Measurements from ENCODE around the gene GSC.
A peak's percentile ranks its signal among the peaks of the same experiment; 100 is the strongest.

The GSC gene

GRCh38 chr14:94772548-94772947 lies 2.6 kb upstream of the GSC start:
- no peak overlapping the region for H3K27ac ChIP-seq (ENCODE audit: low read depth in 2 of 2, low read length in 2 of 2)

GRCh38 chr14:94771906-94772490 lies 2.1 kb upstream of the GSC start:
- Histone ChIP-seq H3K4me1 (ENCODE audit: control insufficient read depth in 2 of 2, insufficient read depth in 2 of 2, low read length in 2 of 2) (peaks cover 0 to 7% of the 10 kb centered on the region in 2 donors), H3K4me3 (ENCODE audit: low read length in 2 of 2) (no peak overlapping the region), H3K36me3 (ENCODE audit: control insufficient read depth in 2 of 2, insufficient read depth in 2 of 2, low read length in 2 of 2) (no peaks in the 10 kb centered on the region), H3K9me3 (ENCODE audit: control insufficient read depth in 2 of 2, low read length in 2 of 2) (no peaks in the 10 kb centered on the region), H3K27me3 (ENCODE audit: control insufficient read depth in 2 of 2, insufficient read depth in 2 of 2, low read length in 2 of 2) (peaks cover 78 to 80% of the 10 kb centered on the region in 2 donors), H3K9ac (ENCODE audit: low read depth in 1 of 2, low read length in 2 of 2) (no peak overlapping the region), H3K27ac (ENCODE audit: low read depth in 2 of 2, low read length in 2 of 2) (no peak overlapping the region)

More at GRCh38 chr14:94772548-94772947, 2.6 kb upstream of the GSC start:
- no peaks in the 10 kb centered on the region for H3K36me3 ChIP-seq (ENCODE audit: control insufficient read depth in 2 of 2, insufficient read depth in 2 of 2, low read length in 2 of 2)
- H3K9ac ChIP-seq (ENCODE audit: low read depth in 1 of 2, low read length in 2 of 2): no peak overlapping the region
- no peak overlapping the region for H3K4me3 ChIP-seq (ENCODE audit: low read length in 2 of 2)
- H3K27me3 ChIP-seq (ENCODE audit: control insufficient read depth in 2 of 2, insufficient read depth in 2 of 2, low read length in 2 of 2): peaks cover 77 to 79% of the 10 kb centered on the region in 2 donors
- no peaks in the 10 kb centered on the region for H3K9me3 ChIP-seq (ENCODE audit: control insufficient read depth in 2 of 2, low read length in 2 of 2)
- peaks cover 0 to 7% of the 10 kb centered on the region in 2 donors for H3K4me1 ChIP-seq (ENCODE audit: control insufficient read depth in 2 of 2, insufficient read depth in 2 of 2, low read length in 2 of 2)

GRCh38 chr14:94771158-94771905 lies 1.4 kb upstream of the GSC start:
- Histone ChIP-seq H3K9ac (ENCODE audit: low read depth in 1 of 2, low read length in 2 of 2) (no peak overlapping the region), H3K4me3 (ENCODE audit: low read length in 2 of 2) (no peak overlapping the region), H3K36me3 (ENCODE audit: control insufficient read depth in 2 of 2, insufficient read depth in 2 of 2, low read length in 2 of 2) (no peaks in the 10 kb centered on the region), H3K27me3 (ENCODE audit: control insufficient read depth in 2 of 2, insufficient read depth in 2 of 2, low read length in 2 of 2) (peaks cover 79 to 80% of the 10 kb centered on the region in 2 donors), H3K27ac (ENCODE audit: low read depth in 2 of 2, low read length in 2 of 2) (no peak overlapping the region), H3K4me1 (ENCODE audit: control insufficient read depth in 2 of 2, insufficient read depth in 2 of 2, low read length in 2 of 2) (peaks cover 0 to 7% of the 10 kb centered on the region in 2 donors), H3K9me3 (ENCODE audit: control insufficient read depth in 2 of 2, low read length in 2 of 2) (no peaks in the 10 kb centered on the region)

- Histone ChIP-seq H3K4me3 (ENCODE audit: low read length in 2 of 2) (no peak overlapping the region), H3K9ac (ENCODE audit: low read depth in 1 of 2, low read length in 2 of 2) (no peak overlapping the region)
Measured at GRCh38 chr14:94770815-94771157, 873 bp upstream of the GSC start.

GRCh38 chr14:94770251-94770749 lies 387 bp upstream of the GSC start:
- H3K9ac ChIP-seq (ENCODE audit: low read depth in 1 of 2, low read length in 2 of 2): no peak overlapping the region
- H3K27me3 ChIP-seq (ENCODE audit: control insufficient read depth in 2 of 2, insufficient read depth in 2 of 2, low read length in 2 of 2): peaks cover 75 to 77% of the 10 kb centered on the region in 2 donors
- no peaks in the 10 kb centered on the region for H3K9me3 ChIP-seq (ENCODE audit: control insufficient read depth in 2 of 2, low read length in 2 of 2)

More at GRCh38 chr14:94770815-94771157, 873 bp upstream of the GSC start:
- Histone ChIP-seq H3K9me3 (ENCODE audit: control insufficient read depth in 2 of 2, low read length in 2 of 2) (no peaks in the 10 kb centered on the region), H3K36me3 (ENCODE audit: control insufficient read depth in 2 of 2, insufficient read depth in 2 of 2, low read length in 2 of 2) (no peaks in the 10 kb centered on the region), H3K4me1 (ENCODE audit: control insufficient read depth in 2 of 2, insufficient read depth in 2 of 2, low read length in 2 of 2) (peaks cover 0 to 7% of the 10 kb centered on the region in 2 donors), H3K27ac (ENCODE audit: low read depth in 2 of 2, low read length in 2 of 2) (no peak overlapping the region), H3K27me3 (ENCODE audit: control insufficient read depth in 2 of 2, insufficient read depth in 2 of 2, low read length in 2 of 2) (peaks cover 77 to 80% of the 10 kb centered on the region in 2 donors)

GRCh38 chr14:94768521-94769390 lies 1.2 kb downstream of the GSC start:
- Histone ChIP-seq H3K27ac (ENCODE audit: low read depth in 2 of 2, low read length in 2 of 2) (no peak overlapping the region), H3K9ac (ENCODE audit: low read depth in 1 of 2, low read length in 2 of 2) (no peak overlapping the region), H3K27me3 (ENCODE audit: control insufficient read depth in 2 of 2, insufficient read depth in 2 of 2, low read length in 2 of 2) (peaks cover 69 to 72% of the 10 kb centered on the region in 2 donors), H3K4me1 (ENCODE audit: control insufficient read depth in 2 of 2, insufficient read depth in 2 of 2, low read length in 2 of 2) (peaks cover 0 to 7% of the 10 kb centered on the region in 2 donors), H3K9me3 (ENCODE audit: control insufficient read depth in 2 of 2, low read length in 2 of 2) (no peaks in the 10 kb centered on the region), H3K4me3 (ENCODE audit: low read length in 2 of 2) (no peak overlapping the region), H3K36me3 (ENCODE audit: control insufficient read depth in 2 of 2, insufficient read depth in 2 of 2, low read length in 2 of 2) (no peaks in the 10 kb centered on the region)

More at GRCh38 chr14:94770251-94770749, 387 bp upstream of the GSC start:
- H3K4me1 ChIP-seq (ENCODE audit: control insufficient read depth in 2 of 2, insufficient read depth in 2 of 2, low read length in 2 of 2): peaks cover 0 to 7% of the 10 kb centered on the region in 2 donors
- no peak overlapping the region for H3K27ac ChIP-seq (ENCODE audit: low read depth in 2 of 2, low read length in 2 of 2)
- no peaks in the 10 kb centered on the region for H3K36me3 ChIP-seq (ENCODE audit: control insufficient read depth in 2 of 2, insufficient read depth in 2 of 2, low read length in 2 of 2)
- H3K4me3 ChIP-seq (ENCODE audit: low read length in 2 of 2): peak overlapping the region in 1 of 2 donors; percentile 43

GRCh38 chr14:94768141-94768520 lies 1.8 kb downstream of the GSC start:
- Histone ChIP-seq H3K27ac (ENCODE audit: low read depth in 2 of 2, low read length in 2 of 2) (no peak overlapping the region), H3K27me3 (ENCODE audit: control insufficient read depth in 2 of 2, insufficient read depth in 2 of 2, low read length in 2 of 2) (peaks cover 63 to 73% of the 10 kb centered on the region in 2 donors), H3K9me3 (ENCODE audit: control insufficient read depth in 2 of 2, low read length in 2 of 2) (no peaks in the 10 kb centered on the region), H3K4me1 (ENCODE audit: control insufficient read depth in 2 of 2, insufficient read depth in 2 of 2, low read length in 2 of 2) (peaks cover 0 to 7% of the 10 kb centered on the region in 2 donors), H3K36me3 (ENCODE audit: control insufficient read depth in 2 of 2, insufficient read depth in 2 of 2, low read length in 2 of 2) (no peaks in the 10 kb centered on the region), H3K9ac (ENCODE audit: low read depth in 1 of 2, low read length in 2 of 2) (no peak overlapping the region), H3K4me3 (ENCODE audit: low read length in 2 of 2) (no peak overlapping the region)

- no peak overlapping the region for H3K9ac ChIP-seq (ENCODE audit: low read depth in 1 of 2, low read length in 2 of 2)
- no peaks in the 10 kb centered on the region for H3K9me3 ChIP-seq (ENCODE audit: control insufficient read depth in 2 of 2, low read length in 2 of 2)
- peaks cover 56 to 68% of the 10 kb centered on the region in 2 donors for H3K27me3 ChIP-seq (ENCODE audit: control insufficient read depth in 2 of 2, insufficient read depth in 2 of 2, low read length in 2 of 2)
- H3K36me3 ChIP-seq (ENCODE audit: control insufficient read depth in 2 of 2, insufficient read depth in 2 of 2, low read length in 2 of 2): no peaks in the 10 kb centered on the region
- peaks cover 0 to 7% of the 10 kb centered on the region in 2 donors for H3K4me1 ChIP-seq (ENCODE audit: control insufficient read depth in 2 of 2, insufficient read depth in 2 of 2, low read length in 2 of 2)
- no peak overlapping the region for H3K27ac ChIP-seq (ENCODE audit: low read depth in 2 of 2, low read length in 2 of 2)
- H3K4me3 ChIP-seq (ENCODE audit: low read length in 2 of 2): no peak overlapping the region
Measured at GRCh38 chr14:94767321-94767878, 2.5 kb downstream of the GSC start.

- no peaks in the 10 kb centered on the region for H3K9me3 ChIP-seq (ENCODE audit: control insufficient read depth in 2 of 2, low read length in 2 of 2)
- peaks cover 0 to 7% of the 10 kb centered on the region in 2 donors for H3K4me1 ChIP-seq (ENCODE audit: control insufficient read depth in 2 of 2, insufficient read depth in 2 of 2, low read length in 2 of 2)
- no peaks in the 10 kb centered on the region for H3K36me3 ChIP-seq (ENCODE audit: control insufficient read depth in 2 of 2, insufficient read depth in 2 of 2, low read length in 2 of 2)
- H3K4me3 ChIP-seq (ENCODE audit: low read length in 2 of 2): no peak overlapping the region
- H3K27ac ChIP-seq (ENCODE audit: low read depth in 2 of 2, low read length in 2 of 2): no peak overlapping the region
- H3K9ac ChIP-seq (ENCODE audit: low read depth in 1 of 2, low read length in 2 of 2): no peak overlapping the region
- H3K27me3 ChIP-seq (ENCODE audit: control insufficient read depth in 2 of 2, insufficient read depth in 2 of 2, low read length in 2 of 2): peaks cover 42 to 44% of the 10 kb centered on the region in 2 donors
Measured at GRCh38 chr14:94764573-94764972, 5.3 kb downstream of the GSC start.
